ENCODE data around the gene EIF6. TPM values are rescaled to one million over a fixed set of nuclear protein-coding genes. Genes with fewer than 3 reads are reported as not detected.

EIF6 gene
- total and polyA plus RNA-seq, 2 of the 8 experiments (the other 6 are each of a cell fraction or from before 2014, with no cell fraction given) = 184 to 319 TPM

GRCh38 chr20:35277127-35277526, 7.4 kb downstream of the EIF6 start:
- Histone ChIP-seq H3K4me2 (ENCODE audit: insufficient read depth in 1 of 2, low read depth in 2 of 2, low read length in 2 of 2) (peak overlapping the region; percentile 71 to 95), H3K4me3 (ENCODE audit: extremely low read depth in 1 of 4, insufficient read depth in 2 of 4, low read depth in 3 of 4, low read length in 4 of 4) (peak overlapping the region; percentile 40 to 73 (median 66)), H3K18ac (ENCODE audit: extremely low read depth, low read length) (peak overlapping the region; percentile 60), H3K9me3 (ENCODE audit: insufficient read depth in 2 of 2, low read depth in 1 of 2, low read length in 1 of 2) (no peaks in the 10 kb centered on the region), H4K8ac (ENCODE audit: extremely low read depth, insufficient read depth, low read length) (no peak overlapping the region), H2BK20ac (ENCODE audit: low read length) (no peak overlapping the region), H4K5ac (ENCODE audit: insufficient read length, low read depth, low read length) (peak overlapping the region; percentile 88), H2AFZ (ENCODE audit: low read length) (no peak overlapping the region), H3K27me3 (replicated peaks in 1 of 4; ENCODE audit: control insufficient read depth in 3 of 4, extremely low read depth in 1 of 4, insufficient read depth in 3 of 4, low read length in 3 of 4) (no peaks in the 10 kb centered on the region), H3K4me1 (replicated peaks in 1 of 4; ENCODE audit: control insufficient read depth in 3 of 4, insufficient read depth in 4 of 4, low read length in 3 of 4) (peaks cover 5 to 9% (median 7%) of the 10 kb centered on the region in 4 experiments; a peak in 6 of 7 replicates), H3K23ac (ENCODE audit: insufficient read length) (no peak overlapping the region), H2BK120ac (replicated peaks; ENCODE audit: low read depth, low read length) (no peak overlapping the region), H3K56ac (replicated peaks; ENCODE audit: insufficient read length, low read depth, low read length) (peak overlapping the region; percentile 70), H3K79me2 (ENCODE audit: control insufficient read depth in 1 of 2, insufficient read depth in 2 of 2, low read length in 2 of 2) (peaks cover 0 to 7% of the 10 kb centered on the region in 2 experiments; a peak in 2 of 4 replicates), H4K20me1 (replicated peaks in 1 of 2; ENCODE audit: control insufficient read depth in 1 of 2, insufficient read depth in 2 of 2, low read length in 2 of 2) (peaks cover 7 to 12% of the 10 kb centered on the region in 2 experiments), H4K91ac (replicated peaks; ENCODE audit: insufficient read length, low read length) (peak overlapping the region; percentile 40), H3K79me1 (ENCODE audit: low read depth, low read length) (peaks cover 4% of the 10 kb centered on the region; the same call in 1 of the 2 replicates), H3K14ac (ENCODE audit: insufficient read length) (no peak overlapping the region), H2BK5ac (ENCODE audit: low read depth, low read length) (peak overlapping the region; percentile 88; the same call in 1 of the 2 replicates), H3K23me2 (ENCODE audit: low read depth, low read length) (peaks cover 4% of the 10 kb centered on the region; the same call in 1 of the 2 replicates), H2BK15ac (ENCODE audit: low read length) (0 out of 2 replicates have a peak overlapping the region, but pooled peaks have one; percentile 61), H2BK12ac (ENCODE audit: low read depth, low read length) (no peak overlapping the region), H2AK5ac (ENCODE audit: low read depth, low read length) (no peak overlapping the region), H3K27ac (ENCODE audit: low read depth, low read length) (0 out of 2 replicates have a peak overlapping the region, but pooled peaks have one; percentile 22), H3K36me3 (ENCODE audit: control insufficient read depth in 2 of 4, insufficient read depth in 4 of 4, low read length in 3 of 4) (peaks cover 22 to 35% (median 27%) of the 10 kb centered on the region in 4 experiments), H3K4ac (replicated peaks; ENCODE audit: insufficient read length, low read depth, low read length) (no peak overlapping the region), H3K9ac (replicated peaks in 1 of 4; ENCODE audit: extremely low read depth in 1 of 4, low read depth in 3 of 4, low read length in 3 of 4) (peak overlapping the region; percentile 39 to 72 (median 60); a peak in 6 of 7 replicates)
- WGBS, 2 experiments (ENCODE audit: extremely low coverage in 1 of 2, insufficient coverage in 1 of 2, insufficient read length in 1 of 2, insufficient replicate concordance in 2 of 2, low coverage in 1 of 2, low lambda C conversion rate in 2 of 2, missing lambda C conversion rate in 1 of 2) = 35% methylated on average over 10 of the region's 10 CpGs; no CpG with 5 or more reads in 1 of the 2 experiments
- CTCF ChIA-PET (ENCODE audit: partially characterized antibody) = interaction anchor here (0.6 to 11.1 kb wide), 4 partner anchors 17 to 110 kb away, joined by 3 to 104 read pairs (median 3); no protein-coding TSS in a partner anchor
- no peak for DNase-seq (ENCODE audit: low read depth in 1 of 2, low spot score in 2 of 2)
- TF ChIP-seq JUN (IDR thresholded peaks at IDR 0.05; ENCODE audit: low read depth, low read length) = no peak
- peak; percentile 44 for TF ChIP-seq TAF7 (optimal IDR thresholded peaks at IDR 0.05; ENCODE audit: borderline replicate concordance, low read depth, low read length)
- no peak for FAIRE-seq
- POLR2A ChIA-PET (ENCODE audit: partially characterized antibody) = interaction anchor here (1.0 to 7.9 kb wide), 12 partner anchors 11 to 458 kb away, joined by 3 to 98 read pairs (median 4); partner anchors contain the start of genes EDEM2, FAM83C and MMP24

Measured in H1 (cell line).